Activated CD4-positive, CD25-positive, alpha-beta regulatory T cell treated with anti-CD3 and anti-CD28 coated beads, Interleukin-2, amount 50 U/mL, for 24 hours (primary cell): Measurements from ENCODE around the gene TMEM187.

Experiments
- ATAC-seq, 2 donors: fragments of 150-1000 bp; cut with Tn5 transposase; one replicate each; pipeline ENCODE4 v1.10.0; 2021; ENCODE audit warnings: mild to moderate bottlenecking in 1 of 2, moderate library complexity in 1 of 2

The TMEM187 gene

GRCh38 chrX:154023276-154024000 is 50.9 kb downstream of the TMEM187 start:
- ATAC-seq, result no peak

- ATAC-seq, result no peak
Measured at GRCh38 chrX:154024271-154024670, 51.7 kb downstream of the TMEM187 start.

- no peak for ATAC-seq
Measured at GRCh38 chrX:154025230-154025629, 52.7 kb downstream of the TMEM187 start.

DNA sequence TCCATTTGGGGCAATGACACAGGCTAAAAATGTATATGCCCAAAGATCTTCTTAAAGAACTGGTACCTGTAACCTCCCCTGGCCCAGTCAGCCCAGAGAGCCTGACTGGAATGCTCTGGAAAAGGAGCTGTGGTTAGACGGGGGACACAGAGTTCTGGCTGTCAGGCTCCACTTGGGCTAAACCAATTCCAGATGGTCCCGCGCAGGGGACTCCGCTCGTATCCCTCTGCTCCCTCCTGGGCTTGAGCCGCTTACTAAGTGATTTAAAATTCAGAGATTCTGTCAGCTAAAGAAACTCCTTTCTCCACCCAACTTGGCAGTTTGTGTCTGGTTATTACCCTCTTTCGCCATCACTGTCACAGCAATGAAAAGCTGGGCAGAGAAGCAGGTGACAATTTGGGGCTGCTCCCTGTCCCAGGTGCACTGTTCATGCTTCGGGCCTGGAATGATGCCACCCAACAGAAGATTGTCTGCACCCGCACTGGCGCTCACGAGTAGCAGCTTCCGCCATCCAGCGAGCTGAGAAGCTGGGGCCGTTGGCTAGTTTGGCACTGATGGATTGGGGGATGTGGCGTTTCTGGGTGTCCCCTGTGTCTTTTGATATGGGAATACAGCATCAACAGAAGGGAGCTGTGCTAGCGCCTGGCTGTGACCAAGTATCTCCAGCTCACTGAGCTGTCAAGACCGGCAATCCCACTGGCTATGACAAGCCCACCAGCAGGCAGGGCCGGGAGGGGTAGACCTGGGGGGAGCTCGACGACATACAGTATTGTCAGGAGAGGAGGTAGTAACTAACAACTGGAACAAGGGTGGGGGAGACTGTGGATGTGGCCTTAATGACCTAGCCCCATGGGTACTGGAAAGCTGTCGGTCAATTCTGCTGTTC is 53.8 kb downstream of the TMEM187 start:
- ATAC-seq, result no peak

DNA sequence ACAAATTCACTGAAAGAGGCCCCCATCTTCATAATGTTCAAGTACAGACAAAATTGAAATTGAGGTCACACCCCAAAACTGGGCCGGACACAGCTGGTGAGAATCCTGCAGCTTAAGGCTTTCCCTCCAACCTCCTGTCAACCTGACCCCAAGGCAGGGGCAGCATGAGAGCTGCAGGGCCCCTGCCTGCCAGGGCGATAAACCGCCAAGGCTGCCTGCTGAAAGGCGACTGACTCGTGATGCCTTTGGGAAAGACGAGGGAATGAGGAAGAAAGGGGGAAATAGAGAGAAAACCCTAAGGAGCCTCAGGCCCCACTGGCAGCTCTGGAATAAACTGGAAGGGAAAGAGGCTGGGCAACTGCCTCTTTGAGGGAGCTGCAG is 54.5 kb downstream of the TMEM187 start:
- no peak for ATAC-seq

- ATAC-seq, result no peak
Measured at GRCh38 chrX:154027986-154028385, 55.4 kb downstream of the TMEM187 start.

DNA sequence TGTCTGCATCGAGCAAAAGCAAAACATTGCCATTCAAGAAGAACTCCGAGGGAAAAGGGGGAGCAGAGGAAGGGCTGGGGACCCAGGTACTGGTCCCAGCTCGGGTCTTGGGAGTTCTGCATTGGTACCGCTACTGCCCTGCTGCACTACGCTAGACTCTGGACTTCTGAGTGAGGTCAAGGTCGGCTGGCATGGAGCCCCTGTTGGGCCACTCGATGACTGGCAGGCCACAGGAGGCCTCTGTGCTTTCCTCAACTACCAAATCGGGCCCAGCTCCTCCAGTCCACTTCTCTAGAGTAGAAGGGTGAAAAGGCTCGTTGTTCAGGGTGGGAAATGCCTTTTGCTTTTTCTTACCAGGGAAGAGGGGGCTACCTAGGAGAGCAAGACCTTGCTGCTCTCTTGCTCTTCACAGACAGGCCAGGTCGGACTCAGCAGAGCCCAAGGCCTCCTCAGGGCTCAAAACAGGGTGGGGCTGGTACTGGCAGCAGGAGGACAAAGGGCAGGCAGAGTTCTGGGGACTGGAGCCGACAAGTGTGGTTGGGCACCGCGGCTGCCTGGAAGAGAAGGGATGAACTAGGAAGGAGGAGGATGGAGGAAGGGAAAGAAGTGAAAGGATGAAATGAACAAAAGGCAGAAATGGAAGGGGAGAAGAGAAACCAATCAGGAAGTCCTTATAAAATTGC is 56.1 kb downstream of the TMEM187 start:
- ATAC-seq, result no peak

DNA sequence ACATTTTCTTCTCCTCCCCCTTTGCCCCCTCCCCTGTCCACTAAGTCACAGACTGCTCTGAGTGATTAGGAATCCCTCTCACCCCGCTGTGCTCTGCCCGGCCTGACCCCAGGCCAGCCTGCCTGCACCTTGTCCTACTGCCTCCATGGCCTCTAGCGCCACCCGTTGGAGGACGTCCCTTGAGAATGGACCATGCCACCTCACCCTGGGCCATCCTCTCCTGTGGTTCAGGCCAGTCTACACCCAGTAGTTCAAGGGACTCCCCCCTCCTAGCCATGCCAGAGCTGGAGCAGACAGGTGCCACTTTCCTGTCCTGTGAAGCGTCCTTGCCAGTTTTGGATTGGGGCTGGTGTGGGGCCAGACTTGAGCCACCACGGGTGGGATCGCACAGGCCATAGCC is 56.9 kb downstream of the TMEM187 start:
- no peak for ATAC-seq

DNA sequence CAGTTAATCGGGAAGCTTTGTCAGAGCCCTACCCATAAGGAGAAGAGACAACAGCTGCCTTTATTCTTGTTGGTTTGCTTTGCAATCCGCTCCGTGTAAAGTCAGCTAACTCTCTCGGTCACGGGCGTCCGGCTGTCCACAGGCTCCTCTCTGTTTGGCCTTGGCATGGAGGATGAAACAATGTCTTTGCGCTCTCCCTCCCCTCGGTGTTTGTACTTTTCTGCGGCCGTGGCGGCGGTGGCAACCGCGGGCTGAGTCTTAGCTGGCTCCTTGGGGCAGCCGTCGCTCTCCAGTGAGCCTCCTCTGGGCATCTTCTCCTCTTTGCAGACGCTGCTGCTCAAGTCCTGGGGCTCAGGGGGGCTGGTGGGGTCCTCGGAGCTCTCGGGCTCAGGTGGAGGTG is 57.7 kb downstream of the TMEM187 start:
- ATAC-seq, result no peak

DNA sequence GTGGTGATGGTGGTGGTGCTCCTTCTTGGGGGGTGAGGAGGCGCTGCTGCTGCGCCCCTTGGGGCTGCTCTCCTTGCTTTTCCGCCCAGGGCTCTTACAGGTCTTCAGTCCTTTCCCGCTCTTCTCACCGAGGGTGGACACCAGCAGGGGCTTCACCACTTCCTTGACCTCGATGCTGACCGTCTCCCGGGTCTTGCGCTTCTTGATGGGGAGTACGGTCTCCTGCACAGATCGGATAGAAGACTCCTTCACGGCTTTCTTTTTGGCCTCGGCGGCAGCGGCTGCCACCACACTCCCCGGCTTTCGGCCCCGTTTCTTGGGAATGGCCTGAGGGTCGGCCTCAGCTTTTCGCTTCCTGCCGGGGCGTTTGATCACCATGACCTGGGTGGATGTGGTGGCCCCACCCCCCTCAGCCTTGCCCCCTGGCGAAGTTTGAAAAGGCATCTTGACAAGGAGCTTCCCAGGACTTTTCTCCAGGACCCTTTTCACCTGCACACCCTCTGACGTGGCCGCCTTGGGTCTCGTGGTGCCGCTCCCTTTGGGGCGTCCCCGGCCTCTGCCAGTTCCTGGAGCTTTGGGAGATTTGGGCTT is 58.3 kb downstream of the TMEM187 start:
- no peak for ATAC-seq

GRCh38 chrX:154032160-154032559 is 59.6 kb downstream of the TMEM187 start:
- no peak for ATAC-seq

GRCh38 chrX:154032653-154033052 is 60.1 kb downstream of the TMEM187 start:
- no peak for ATAC-seq
